Lower lobe of right lung (tissue), 2 donors: ENCODE measurements around the gene ACTMAP. TPM values are rescaled to one million over a fixed set of nuclear protein-coding genes. Genes with fewer than 3 reads are reported as not detected.

Experiments
- ATAC-seq, 2 donors: fragments of 200-7000 bp; cut with Tn5 transposase; one replicate each; pipeline ENCODE4 v1.9.1; 2020 to 2022; ENCODE audit warnings: mild to moderate bottlenecking in 2 of 2, moderate library complexity in 2 of 2
- DNase-seq: peaks from one replicate; pipeline ENCODE4 v3.0.0-alpha.2; 2020
- H3K27ac ChIP-seq: fragments of 200-600 bp; one replicate; pipeline ENCODE4 v1.8.0; 2022
- H3K27me3 ChIP-seq: fragments of 200-600 bp; one replicate; pipeline ENCODE4 v1.8.0; 2022; ENCODE audit warnings: low read depth
- H3K36me3 ChIP-seq: fragments of 200-600 bp; one replicate; pipeline ENCODE4 v1.8.0; 2022; ENCODE audit warnings: mild to moderate bottlenecking
- H3K4me1 ChIP-seq: fragments of 200-600 bp; one replicate; pipeline ENCODE4 v1.8.0; 2022
- H3K4me3 ChIP-seq: fragments of 200-600 bp; one replicate; pipeline ENCODE4 v1.8.0; 2022; ENCODE audit warnings: mild to moderate bottlenecking
- H3K9me3 ChIP-seq: fragments of 200-600 bp; one replicate; pipeline ENCODE4 v1.8.0; 2022
- intact Hi-C: fragments of 100-400 bp; cut with DNase I; formaldehyde crosslinking; loops from one replicate; pipeline ENCODE4 v1.11.0; 2022
- total RNA-seq: library from RNA; stranded (reverse); fragmentation: NEBNext Ultra II Directional; extraction: Animal tissue kit (Norgen Biotek cat#: 25700); gene quantifications from one replicate; pipeline ENCODE4 v1.2.1, GENCODE V29; 2021
- TF ChIP-seq, protein P1 (sequence below): fragments of 200-600 bp; IDR thresholded peaks from one replicate; pipeline ENCODE4 v1.8.0; 2022; ENCODE audit warnings: antibody characterized with exemption, mild to moderate bottlenecking
- donor health status: DM: no; HTN: yes; CAD: no; lungs with severe emphysema.

The ACTMAP gene
- total RNA-seq, 1 donor from 2014 or later, result 17.6 TPM

DNA sequence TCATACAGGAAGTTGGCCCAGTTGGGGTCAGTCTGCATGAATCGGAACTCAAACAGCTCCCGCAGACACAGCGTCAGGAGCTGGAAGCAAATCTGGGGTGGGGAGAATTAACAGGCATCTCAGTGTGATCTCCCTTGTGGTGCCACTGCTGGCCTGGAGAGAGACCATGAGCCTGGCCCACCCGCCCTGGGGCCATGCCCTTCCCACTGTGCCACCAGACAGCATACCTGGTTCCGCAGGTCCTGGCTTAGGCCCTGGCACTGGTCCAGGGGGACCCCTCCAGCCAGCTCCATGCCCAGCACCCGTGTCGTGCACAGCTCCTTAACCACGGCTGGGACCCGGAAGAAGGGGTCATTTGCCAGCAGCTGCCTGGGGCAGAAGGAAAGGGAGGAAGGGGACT lies 50.2 kb downstream of the ACTMAP start:
- TF ChIP-seq, protein P1, sequence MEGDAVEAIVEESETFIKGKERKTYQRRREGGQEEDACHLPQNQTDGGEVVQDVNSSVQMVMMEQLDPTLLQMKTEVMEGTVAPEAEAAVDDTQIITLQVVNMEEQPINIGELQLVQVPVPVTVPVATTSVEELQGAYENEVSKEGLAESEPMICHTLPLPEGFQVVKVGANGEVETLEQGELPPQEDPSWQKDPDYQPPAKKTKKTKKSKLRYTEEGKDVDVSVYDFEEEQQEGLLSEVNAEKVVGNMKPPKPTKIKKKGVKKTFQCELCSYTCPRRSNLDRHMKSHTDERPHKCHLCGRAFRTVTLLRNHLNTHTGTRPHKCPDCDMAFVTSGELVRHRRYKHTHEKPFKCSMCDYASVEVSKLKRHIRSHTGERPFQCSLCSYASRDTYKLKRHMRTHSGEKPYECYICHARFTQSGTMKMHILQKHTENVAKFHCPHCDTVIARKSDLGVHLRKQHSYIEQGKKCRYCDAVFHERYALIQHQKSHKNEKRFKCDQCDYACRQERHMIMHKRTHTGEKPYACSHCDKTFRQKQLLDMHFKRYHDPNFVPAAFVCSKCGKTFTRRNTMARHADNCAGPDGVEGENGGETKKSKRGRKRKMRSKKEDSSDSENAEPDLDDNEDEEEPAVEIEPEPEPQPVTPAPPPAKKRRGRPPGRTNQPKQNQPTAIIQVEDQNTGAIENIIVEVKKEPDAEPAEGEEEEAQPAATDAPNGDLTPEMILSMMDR, result no peak

DNA sequence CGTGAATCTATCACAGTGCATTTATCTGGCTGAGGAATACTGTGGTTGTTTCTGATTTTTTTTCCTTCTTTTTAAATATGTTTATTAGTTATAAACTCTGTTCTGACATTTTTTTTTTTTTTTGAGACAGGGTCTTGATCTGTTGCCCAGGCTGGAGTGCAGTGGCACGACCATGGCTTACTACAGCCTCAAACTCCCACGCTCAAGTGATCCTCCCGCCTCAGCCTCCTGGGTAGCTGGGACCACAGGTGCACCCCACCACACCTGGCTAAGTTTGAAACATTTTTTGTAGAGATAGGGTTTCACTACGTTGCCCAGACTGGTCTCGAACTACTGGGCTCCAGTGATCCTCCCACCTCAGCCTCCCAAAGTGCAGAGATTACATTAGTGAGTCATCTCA lies 53.3 kb downstream of the ACTMAP start:
- H3K4me3 ChIP-seq, result no peak overlapping the region
- TF ChIP-seq, protein P1, result no peak
- no peaks in the 10 kb centered on the region for H3K9me3 ChIP-seq
- peaks cover 66% of the 10 kb centered on the region for H3K36me3 ChIP-seq
- DNase-seq (no peak), ATAC-seq (no peak)
- H3K4me1 ChIP-seq, result no peaks in the 10 kb centered on the region
- intact Hi-C loops, result no loop called here
- no peak overlapping the region for H3K27ac ChIP-seq
- H3K27me3 ChIP-seq, result no peaks in the 10 kb centered on the region

More for the DNA sequence above, 50.2 kb downstream of the ACTMAP start:
- no peaks in the 10 kb centered on the region for H3K9me3 ChIP-seq
- no peak overlapping the region for H3K27ac ChIP-seq
- H3K36me3 ChIP-seq, result peaks cover 74% of the 10 kb centered on the region
- H3K4me1 ChIP-seq, result no peaks in the 10 kb centered on the region
- no peak for DNase-seq
- no peak overlapping the region for H3K4me3 ChIP-seq
- intact Hi-C loops, result no loop called here
- no peak for ATAC-seq
- no peaks in the 10 kb centered on the region for H3K27me3 ChIP-seq

DNA sequence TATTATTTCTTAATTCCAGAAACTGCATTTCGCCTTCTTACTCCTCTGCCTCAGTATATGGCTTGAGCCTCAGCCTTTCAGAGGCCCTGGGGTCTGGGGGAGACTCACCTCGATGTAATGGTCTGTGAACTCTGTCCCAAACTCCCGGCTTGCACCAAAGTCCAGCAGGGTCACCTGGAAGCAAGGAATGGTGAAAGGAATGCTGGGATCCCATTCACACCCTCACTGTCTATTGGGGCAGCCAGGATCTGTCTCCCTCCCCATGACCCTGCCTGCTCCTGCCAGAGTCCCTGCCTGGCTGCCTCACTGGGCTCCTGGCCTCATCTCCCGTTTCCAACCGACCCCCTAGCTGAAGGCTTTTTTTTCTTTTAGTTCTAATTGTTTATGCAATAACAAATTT lies 54.4 kb downstream of the ACTMAP start:
- H3K4me3 ChIP-seq, result no peak overlapping the region
- peaks cover 55% of the 10 kb centered on the region for H3K36me3 ChIP-seq
- no peak for ATAC-seq

GRCh38 chr19:40693896-40694295 lies 56.4 kb downstream of the ACTMAP start:
- TF ChIP-seq, protein P1, result no peak
- DNase-seq (no peak), ATAC-seq (no peak)
- no peaks in the 10 kb centered on the region for H3K27me3 ChIP-seq
- no peak overlapping the region for H3K4me3 ChIP-seq
- peaks cover 13% of the 10 kb centered on the region for H3K4me1 ChIP-seq
- peaks cover 40% of the 10 kb centered on the region for H3K36me3 ChIP-seq
- intact Hi-C loops, result no loop called here
- no peak overlapping the region for H3K27ac ChIP-seq
- no peaks in the 10 kb centered on the region for H3K9me3 ChIP-seq

More for the DNA sequence above, 54.4 kb downstream of the ACTMAP start:
- Histone ChIP-seq H3K27me3 (no peaks in the 10 kb centered on the region), H3K4me1 (peaks cover 7% of the 10 kb centered on the region), H3K27ac (no peak overlapping the region), H3K9me3 (no peaks in the 10 kb centered on the region)
- no peak for DNase-seq
- intact Hi-C loops, result no loop called here
- TF ChIP-seq, protein P1, result no peak

GRCh38 chr19:40693150-40693788 lies 57.0 kb downstream of the ACTMAP start:
- H3K27ac ChIP-seq, result no peak overlapping the region
- H3K4me1 ChIP-seq, result peaks cover 19% of the 10 kb centered on the region
- H3K36me3 ChIP-seq, result peaks cover 40% of the 10 kb centered on the region
- H3K27me3 ChIP-seq, result no peaks in the 10 kb centered on the region
- H3K4me3 ChIP-seq, result no peak overlapping the region
- TF ChIP-seq, protein P1, result no peak
- intact Hi-C loops, result no loop called here
- no peak for ATAC-seq
- no peaks in the 10 kb centered on the region for H3K9me3 ChIP-seq
- no peak for DNase-seq
